ENCODE measurements around the gene CAMK2A.

The CAMK2A gene

GRCh38 chr5:150208187-150209098 is 81.1 kb downstream of the CAMK2A start:
- no peak for DNase-seq

- DNase-seq: no peak
These were observed 82.8 kb downstream of the CAMK2A start for GRCh38 chr5:150206779-150207115.

GRCh38 chr5:150206098-150206778 is 83.3 kb downstream of the CAMK2A start:
- no peak for DNase-seq

DNA sequence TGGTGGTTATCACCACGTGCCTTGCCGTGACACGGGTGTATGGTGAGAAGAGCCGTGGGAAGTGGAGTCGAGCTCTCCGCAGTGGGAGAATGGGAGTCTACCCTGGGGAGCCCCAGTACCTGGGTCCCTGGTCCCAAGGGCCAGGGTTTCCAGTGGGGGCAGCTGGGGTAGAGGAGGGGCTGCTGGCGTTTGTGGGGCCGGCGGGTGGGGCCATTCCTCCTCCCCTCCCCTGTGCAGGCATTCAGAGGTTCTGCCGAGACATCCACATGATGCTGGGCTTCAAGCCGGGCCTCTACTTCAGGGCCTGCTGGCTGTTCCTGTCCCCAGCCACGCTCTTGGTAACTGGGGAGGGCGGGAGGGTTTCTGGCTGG is 85.0 kb downstream of the CAMK2A start:
- no peak for DNase-seq

DNA sequence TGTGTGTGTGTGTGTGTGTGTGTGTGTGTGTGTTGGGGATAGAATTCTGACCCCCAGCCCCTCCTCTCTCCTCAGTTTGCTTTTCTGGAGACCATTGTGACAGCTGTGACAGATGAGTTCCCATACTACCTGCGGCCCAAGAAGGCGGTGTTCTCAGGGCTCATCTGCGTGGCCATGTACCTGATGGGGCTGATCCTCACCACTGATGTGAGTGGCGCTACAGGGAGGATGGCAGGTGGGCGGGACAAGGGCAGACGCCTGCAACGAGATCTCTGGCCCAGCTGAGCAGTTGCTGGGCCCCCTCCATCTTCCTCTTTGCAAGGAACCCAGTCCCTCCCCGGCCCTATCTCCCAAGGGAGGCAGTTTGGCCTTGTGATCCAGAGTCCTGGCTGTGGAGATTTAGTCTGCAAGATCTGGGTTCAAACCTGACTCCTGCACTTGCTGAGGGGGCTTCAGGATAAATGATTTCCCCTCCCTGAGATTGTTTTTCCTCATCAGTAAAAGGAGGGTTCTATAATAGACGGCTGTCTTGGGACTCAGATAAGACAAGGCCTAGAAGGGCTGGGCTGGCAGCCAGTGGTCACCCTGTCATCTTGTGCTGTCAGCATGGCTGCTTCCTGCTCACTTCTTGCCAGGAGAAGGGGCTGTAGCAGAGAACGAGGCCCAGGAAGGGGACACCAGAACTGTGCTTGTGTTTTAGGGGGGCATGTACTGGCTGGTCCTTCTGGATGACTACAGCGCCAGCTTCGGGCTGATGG is 85.6 kb downstream of the CAMK2A start:
- DNase-seq: no peak

DNA sequence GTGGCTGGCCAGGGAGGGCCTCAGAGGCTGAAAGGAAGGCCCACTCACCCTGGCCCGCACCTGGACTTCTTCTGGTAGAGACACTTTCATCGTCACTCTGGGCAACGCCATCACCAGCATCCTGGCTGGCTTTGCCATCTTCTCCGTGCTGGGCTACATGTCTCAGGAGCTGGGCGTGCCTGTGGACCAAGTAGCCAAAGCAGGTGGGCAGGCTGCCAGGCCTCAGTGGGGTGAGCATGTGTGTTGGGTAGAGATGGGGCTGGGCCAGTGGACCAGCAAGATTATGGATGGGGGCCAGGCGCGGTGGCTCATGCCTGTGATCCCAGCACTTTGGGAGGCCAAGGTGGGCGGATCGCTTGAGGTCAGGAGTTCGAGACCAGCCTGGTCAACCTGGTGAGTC is 87.1 kb downstream of the CAMK2A start:
- no peak for DNase-seq

DNA sequence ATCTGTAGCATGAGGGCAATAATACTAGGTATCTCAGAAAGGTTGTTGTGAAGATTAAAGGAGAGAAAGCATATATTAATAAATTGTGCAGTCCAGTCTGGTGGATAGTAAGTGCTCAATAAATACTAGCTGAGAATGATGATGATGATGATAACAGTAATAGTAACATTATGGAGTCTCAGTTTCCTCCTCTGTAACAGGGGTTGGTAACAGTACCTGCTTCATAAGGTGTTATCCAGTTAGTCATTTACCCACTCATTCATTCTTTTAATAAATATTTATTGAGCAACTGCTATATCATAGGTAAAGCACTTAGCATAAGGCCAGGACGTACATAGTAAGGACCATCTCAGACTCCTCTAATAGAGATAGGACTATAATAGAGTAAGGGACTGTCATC is 92.1 kb downstream of the CAMK2A start:
- DNase-seq: no peak

DNA sequence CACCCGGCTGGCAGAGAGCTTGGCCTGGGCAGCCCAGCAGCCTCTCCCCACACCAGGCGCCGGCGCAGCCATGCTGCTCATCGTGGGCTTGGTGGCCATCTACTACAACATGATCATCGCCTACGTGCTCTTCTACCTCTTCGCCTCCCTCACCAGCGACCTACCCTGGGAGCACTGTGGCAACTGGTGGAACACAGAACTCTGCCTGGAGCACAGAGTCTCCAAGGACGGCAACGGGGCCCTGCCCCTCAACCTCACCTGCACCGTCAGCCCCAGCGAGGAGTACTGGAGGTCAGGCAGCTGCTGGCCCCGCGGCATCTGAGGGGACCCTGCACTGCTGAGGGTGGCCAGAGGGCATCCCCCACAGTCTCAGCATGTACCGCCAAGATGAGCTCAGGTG is 92.6 kb downstream of the CAMK2A start:
- no peak for DNase-seq

DNA sequence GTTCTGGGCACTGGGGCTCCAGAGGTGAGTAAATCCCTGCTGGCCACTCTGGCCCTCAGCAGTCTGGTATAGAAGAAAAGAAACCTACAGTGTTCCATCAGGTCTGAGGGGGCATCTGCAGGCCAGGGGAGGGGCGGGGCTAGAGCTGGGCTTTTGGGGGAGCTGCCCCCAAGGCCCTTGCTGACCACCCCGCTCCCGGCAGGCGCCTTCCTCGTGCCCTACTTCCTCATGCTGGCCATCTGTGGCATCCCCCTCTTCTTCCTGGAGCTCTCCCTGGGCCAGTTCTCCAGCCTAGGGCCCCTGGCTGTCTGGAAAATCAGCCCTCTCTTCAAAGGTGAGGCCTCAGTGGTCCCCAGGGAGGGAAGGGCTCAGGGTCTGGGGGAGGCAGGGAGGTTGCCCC is 93.1 kb downstream of the CAMK2A start:
- no peak for DNase-seq

DNA sequence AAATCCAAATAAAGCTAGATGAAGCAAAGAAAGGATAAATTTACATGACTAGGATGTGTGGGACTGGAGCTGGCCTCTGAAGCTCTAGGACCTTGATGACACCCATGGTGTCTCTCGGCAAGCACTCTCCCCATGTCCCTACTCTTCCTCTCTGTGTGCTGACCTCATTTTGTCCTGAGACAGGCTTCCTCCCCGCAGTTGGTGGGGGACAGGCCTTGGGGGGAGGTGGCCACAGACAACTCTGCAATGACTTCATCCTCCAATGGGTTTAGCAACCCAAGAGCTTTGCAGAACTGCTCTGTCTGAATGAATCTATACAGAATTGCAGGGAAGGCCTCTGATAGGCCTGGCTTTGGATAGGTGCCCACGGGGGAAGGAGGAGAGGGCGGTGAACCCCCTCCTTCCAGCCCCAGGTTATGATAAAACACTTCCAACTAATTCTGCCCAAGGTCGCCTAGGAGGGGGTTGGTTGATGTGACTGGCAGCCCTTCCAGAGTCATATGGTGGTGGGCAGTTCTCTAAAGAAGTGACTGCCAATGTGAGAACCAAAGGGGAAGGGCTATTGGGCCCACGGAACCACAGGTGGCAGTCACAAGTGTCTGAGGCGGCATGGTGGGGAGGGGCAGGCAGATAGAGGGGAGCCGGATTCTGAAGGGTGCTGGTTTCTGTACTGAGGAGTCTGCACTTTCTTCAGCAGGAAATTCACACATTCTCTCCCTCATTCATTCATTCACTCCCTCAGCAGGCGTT is 93.7 kb downstream of the CAMK2A start:
- DNase-seq: no peak

DNA sequence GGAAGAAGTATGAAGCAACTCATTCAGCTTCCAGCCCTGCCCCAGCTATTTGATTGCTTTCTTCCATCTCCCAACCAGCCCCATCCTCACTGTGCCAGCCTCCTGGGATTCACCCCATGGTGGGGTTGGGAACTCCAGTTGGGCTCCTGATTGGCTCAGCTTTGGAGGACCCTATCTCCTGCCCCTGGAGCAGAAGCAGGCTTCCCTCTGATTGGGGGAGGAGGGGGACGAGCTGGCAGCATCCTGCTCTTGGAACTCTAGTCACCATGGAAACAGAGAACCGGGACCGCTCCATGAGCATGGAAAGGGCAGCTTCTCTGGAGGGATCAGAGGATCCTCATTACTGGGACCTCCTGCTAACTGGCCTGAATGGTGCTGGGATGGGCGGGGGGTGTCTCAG is 97.1 kb downstream of the CAMK2A start:
- DNase-seq: no peak

- no peak for DNase-seq
These were observed 98.6 kb downstream of the CAMK2A start for GRCh38 chr5:150190987-150191386.

- no peak for DNase-seq
These were observed 99.0 kb downstream of the CAMK2A start for GRCh38 chr5:150190503-150190979.

DNA sequence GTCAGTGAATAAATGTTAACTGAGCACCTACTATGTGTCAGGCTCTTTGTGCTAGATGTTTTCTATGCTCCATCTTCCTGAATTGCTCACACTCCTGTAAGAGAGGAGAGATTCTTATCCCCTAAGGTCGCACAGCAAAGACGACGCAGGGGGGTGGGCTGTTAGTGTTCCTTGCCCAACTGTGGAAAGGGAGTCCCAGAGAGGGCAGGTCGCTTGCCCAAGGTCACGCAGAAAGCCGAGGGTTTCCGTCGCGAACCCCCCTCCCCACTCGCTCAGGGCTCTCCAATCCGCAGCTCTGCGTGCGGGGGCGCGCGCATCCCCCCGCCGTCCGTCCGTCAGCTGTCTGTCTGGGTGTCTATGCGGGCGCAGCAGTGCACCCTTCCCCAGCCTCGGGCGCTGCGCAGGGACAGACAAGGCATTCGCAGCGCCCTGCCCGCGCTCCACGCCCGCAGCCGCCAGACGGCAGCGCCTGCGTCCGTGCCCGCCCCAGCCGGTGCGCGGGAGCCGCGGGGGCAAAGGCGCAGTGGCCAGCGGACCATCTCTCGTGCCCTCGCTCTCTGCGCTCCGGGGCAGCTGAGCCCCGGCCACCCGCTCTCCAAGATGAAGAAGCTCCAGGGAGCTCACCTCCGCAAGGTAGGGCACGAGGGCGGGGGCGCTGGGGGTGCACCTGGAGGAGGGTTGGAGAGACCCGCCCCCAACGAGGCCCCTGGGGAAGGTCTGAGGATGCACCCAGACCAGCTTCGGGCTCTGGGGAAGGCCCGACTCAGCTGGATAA is 99.7 kb downstream of the CAMK2A start, which contains the start of gene SLC6A7:
TSS of gene SLC6A7 (plus strand) at position 335 of the 775 bp plus-strand sequence. CDS start at position 601, 266 bp downstream.
- DNase-seq: no peak

DNA sequence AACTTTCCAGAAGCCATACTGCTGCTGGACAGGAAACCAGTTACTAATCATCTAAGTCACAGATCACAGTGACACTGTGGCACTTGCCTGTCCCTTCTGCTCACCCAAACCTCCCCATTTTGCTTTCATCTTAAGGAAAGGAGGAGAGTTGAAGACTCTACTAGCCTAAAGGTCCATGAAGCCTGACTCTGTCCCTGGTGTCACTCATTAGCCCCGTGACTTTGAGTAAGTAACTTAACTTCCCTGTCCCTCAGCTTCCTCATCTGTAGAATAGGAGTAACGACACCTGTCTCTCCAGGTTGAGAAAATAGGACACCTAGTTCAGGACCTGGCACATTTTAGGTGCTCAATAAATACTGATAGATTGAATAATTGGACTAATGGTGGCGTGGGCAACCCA is 100.2 kb downstream of the CAMK2A start:
- no peak for DNase-seq

- no peak for DNase-seq
These were observed 101.3 kb downstream of the CAMK2A start for GRCh38 chr5:150188146-150188842.

DNA sequence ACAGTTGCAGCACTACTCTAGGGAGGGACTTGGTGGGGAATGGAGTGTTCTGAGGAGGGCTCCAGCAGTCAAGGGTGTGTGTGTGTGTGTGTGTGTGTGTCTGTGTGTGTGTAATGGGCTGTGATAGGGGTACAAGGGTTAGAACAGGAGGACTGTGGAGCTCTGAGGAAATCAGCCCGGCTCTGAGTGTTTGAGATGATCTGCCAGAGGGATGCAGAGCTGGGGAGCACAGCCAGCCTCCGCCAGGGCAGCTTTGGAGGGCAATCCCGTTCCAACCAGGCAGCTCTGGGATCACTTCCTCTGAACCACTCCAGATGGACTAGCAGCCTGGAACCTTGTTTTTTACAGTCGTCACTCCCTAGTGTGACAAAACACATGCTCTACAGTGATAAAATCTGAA is 102.7 kb downstream of the CAMK2A start:
- no peak for DNase-seq

GRCh38 chr5:150186137-150186536 is 103.4 kb downstream of the CAMK2A start:
- DNase-seq: no peak

DNA sequence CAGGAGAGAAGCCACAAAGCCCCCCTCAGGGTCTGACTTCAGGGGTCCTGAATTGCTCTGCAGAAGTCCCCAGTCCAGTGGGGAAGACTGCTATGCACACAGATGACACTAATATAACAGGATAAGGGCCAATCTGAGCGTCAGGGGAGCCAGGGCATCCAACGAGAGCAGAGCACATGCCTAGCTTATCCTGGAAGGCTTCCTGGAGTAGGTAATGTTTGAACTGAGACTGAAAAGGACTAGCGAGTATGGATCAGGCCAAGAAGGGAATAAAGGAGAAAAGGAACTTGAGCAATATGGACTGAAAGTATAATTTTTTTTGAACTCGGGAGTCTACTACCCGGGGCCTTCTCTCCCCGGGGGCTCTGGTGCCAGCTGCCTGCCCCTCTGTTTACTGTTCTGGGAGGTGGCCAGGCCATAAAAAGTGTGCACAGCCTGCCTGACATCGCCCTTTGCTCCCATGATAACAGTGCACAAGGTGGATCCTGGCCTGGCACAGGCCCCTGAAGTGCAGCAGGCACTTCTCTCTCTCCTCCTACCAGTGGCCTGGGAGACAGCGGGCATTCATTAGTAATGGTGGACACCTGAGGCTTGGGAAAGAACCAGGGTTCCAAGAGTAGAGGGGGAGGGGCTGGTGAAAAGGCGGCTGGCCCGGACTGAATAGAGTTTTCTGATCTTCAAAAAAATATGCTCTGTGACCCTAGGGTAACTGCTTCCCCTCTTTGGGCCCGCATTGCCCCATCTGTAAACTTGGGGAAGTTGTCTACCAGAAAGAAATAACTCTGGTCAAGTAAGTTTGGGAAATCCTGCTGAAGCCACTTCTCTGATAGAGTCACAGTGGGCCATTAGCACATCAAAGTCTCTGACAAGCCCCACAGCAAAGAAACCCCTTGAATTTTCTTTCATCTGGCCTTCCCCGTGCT is 104.3 kb downstream of the CAMK2A start:
- DNase-seq: no peak

- no peak for DNase-seq
These were observed 105.6 kb downstream of the CAMK2A start for GRCh38 chr5:150184006-150184405.

Measured in NCI-H526 treated with DMSO at 0.1 percent for 48 hours (cell line).